Fibroblast of lung (primary cell): ENCODE results near the gene THAP7.

Source experiments
- EZH2 ChIP-seq: IDR thresholded peaks from 2 replicates; pipeline ENCODE4 v1.5.1; 2012; ENCODE audit warnings: low read length, control low read depth, mild to moderate bottlenecking; ENCODE audit errors: missing control alignments
- TF ChIP-seq, protein P1 (sequence below), 2 donors: IDR thresholded peaks in 1 of 2; conservative IDR thresholded peaks in 1 of 2; 1 replicate in 1 of 2; 2 replicates in 1 of 2; pipeline ENCODE4 v1.5.1; 2011 to 2012; ENCODE audit warnings: low read length in 2 of 2, control low read depth in 1 of 2, inconsistent platforms in 1 of 2, low read depth in 1 of 2, mild to moderate bottlenecking in 1 of 2

DNA sequence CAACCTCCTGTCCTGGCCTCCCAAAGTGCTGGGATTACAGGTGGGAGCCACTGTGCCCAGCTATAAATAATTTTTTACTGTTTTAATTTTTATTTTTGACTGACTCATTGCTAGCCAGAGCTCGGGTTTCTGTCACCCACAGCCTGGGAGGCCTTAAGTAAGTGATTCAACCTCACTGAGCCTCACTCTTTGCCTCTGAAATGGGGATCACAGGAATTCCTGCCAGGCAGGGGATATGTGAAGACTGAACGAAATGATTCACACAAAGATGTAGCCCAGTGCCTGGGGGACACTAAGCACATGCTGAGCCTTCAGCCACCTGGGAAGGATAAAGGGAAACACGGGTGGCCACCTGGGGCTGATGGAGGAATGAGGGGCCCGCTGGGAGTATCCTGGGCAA is 40.0 kb upstream of the THAP7 start:
- no peak for TF ChIP-seq EZH2
- TF ChIP-seq, protein P1, sequence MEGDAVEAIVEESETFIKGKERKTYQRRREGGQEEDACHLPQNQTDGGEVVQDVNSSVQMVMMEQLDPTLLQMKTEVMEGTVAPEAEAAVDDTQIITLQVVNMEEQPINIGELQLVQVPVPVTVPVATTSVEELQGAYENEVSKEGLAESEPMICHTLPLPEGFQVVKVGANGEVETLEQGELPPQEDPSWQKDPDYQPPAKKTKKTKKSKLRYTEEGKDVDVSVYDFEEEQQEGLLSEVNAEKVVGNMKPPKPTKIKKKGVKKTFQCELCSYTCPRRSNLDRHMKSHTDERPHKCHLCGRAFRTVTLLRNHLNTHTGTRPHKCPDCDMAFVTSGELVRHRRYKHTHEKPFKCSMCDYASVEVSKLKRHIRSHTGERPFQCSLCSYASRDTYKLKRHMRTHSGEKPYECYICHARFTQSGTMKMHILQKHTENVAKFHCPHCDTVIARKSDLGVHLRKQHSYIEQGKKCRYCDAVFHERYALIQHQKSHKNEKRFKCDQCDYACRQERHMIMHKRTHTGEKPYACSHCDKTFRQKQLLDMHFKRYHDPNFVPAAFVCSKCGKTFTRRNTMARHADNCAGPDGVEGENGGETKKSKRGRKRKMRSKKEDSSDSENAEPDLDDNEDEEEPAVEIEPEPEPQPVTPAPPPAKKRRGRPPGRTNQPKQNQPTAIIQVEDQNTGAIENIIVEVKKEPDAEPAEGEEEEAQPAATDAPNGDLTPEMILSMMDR (conservative IDR thresholded peaks at IDR 0.05 in 1 of 2, IDR thresholded peaks at IDR 0.05 in 1 of 2; ENCODE audit: low read depth in 1 of 2, low read length in 2 of 2) = no peak
